Epidermal melanocyte (primary cell): ENCODE results near the gene UCHL1.
"Not testable (repeated sequence)": the region's sequence is repeated elsewhere in the genome, so short reads cannot be mapped to it uniquely, and the experiment has no call there.

Experiments
- DNase-seq: peaks from one replicate; pipeline ENCODE4 v3.0.0; 2011; ENCODE audit warnings: low spot score; ENCODE audit not compliant: insufficient read length

Gene UCHL1

DNA sequence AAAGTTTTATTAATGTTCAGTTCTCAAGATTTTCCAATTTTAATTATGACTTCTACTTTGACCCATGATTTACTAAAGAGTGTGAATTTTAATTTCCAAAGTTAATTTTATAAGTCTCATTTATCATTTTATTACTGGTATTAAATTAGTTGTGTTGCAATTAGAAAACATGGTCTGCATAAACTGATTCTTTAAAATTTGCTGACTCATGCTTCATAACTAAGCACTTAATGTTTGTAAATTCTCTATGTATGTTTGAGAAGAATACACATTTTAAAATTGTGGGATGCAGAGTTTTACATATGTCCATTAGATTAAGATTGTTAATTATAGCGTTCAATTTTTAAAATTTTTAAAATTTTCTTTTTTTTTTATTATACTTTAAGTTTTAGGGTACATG is 20.2 kb upstream of the UCHL1 start:
- no peak for DNase-seq

DNA sequence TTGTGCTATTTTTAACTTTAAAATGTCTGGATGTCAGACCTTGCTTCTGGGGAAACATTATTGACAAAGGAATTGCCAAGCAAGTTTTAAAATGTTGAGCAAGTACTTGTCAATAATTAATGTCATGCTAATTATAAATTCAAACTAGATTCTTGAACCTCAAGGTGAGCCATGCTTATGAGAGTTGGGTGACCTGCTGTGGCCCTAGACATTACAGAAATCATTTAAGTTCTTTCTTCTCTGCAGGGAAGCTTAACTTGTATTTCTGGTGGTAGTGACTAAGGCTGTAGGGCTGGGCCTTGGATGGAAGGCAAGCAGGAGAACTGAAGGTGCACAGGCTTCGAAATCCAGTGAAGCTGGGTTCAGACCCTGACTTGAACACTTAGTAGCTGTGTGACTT is 14.8 kb upstream of the UCHL1 start:
- DNase-seq = no peak

DNA sequence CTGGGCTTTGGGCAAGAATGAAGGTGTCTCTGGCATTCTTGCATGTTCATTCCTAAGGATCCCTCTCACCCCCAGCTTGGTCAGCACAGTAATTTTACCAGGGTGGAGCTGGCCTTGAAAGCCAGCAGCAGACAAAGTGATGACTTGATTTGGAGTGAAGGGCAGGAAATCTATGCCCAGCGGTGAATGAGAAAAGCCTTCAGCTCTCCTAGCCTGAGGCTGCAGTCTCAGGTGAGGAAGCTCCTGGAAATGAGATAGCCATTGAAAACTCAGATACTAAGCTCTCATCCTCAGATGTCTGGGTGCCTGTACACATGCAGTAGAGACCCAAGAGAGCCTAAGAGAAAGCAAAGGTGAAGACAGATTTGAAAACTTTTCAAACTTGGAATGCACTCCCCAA is 10.7 kb upstream of the UCHL1 start:
- no peak for DNase-seq

DNA sequence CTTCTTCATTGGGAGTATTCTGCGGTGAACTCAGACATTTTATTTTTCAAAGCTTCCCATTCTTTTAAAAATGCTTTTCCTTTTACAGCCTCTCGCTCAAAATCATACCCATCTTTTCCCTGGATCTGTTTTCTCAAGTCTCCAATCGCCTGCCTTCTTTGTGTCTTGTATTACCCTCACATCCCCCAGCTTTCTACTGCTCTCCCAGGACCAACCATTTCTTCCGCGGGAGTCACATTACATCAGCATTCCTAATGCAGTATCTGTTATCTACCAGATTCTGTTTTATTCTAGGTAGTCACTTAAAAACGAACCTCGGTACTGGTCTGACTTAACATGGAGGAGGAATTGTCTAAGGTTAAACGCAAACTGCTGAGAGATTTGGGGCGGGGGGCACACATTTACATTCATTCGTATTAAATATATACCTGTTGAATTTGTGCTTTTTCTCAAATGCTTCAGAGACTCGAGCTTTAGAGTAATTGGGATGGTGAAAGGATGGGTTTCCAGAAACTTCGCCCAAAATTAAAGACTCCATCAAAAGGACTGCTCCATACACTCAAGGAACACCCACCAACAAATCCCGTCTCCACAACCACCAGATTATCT is 493 bp upstream of the UCHL1 start:
- DNase-seq = no peak

DNA sequence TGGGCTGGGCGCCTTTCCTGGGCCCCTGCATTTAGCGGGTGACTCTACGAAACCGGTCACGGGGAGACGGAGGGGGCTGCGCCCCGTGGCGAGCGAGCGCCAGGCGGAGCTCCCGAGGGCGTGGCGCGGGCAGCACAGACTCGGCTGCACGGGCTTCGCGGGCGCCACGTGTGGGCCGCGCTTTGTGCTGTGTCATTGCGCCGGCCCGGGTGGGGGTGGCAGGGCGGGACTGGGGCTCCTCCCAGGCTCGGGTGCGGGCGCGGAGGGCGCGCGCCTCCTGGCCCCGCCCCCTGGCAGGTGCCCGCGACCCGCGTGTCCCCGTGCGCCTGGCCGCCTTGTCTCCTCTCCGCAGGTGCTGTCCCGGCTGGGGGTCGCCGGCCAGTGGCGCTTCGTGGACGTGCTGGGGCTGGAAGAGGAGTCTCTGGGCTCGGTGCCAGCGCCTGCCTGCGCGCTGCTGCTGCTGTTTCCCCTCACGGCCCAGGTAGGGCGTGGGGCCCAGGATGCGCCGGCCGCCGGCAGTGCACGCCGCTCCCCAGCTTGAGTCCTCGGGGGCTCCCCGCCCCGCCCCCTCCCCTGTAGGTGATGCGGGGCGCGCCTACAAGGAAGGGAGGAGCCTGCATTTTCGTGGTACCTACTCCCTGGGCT is 651 bp downstream of the UCHL1 start:
- peak; percentile 38 for DNase-seq

DNA sequence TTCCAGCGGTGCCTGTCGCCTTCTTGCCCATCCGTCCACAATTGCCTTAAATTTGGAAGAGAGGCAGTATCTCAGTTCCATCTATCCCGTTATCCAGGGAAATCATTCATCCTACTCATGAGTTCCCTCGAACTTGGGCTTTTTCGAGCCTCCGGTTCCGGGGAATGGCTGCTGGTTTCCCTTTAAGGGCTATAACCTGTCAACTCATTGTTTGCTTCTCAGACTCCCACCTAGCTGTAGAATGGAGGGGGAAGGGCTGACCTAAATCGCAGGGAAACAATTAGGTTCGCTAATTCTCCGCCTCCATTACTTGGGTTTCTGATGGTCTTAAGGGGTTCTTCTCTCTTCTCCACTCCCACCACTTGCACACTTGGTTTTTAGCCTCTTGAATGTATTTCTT is 1.2 kb downstream of the UCHL1 start:
- DNase-seq = no peak

DNA sequence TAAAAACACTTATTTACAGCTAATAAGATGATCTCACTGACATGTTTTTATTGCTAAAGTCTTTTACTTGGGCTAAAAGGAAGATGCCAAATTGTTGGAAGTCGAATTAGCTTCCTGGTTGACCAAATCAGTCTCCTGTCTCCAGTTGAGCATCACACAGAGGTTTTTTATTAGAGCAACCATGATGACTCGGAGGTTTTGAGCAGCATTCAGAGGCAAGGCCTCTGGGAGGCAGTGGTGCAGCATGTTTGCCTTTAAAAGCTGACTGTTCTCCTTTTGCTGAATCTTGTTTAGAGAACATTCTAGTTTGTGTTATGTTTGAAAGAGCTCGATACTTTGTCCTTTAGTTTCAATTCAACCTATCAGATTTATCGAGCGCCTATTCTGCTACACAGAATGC is 2.1 kb downstream of the UCHL1 start:
- no peak for DNase-seq

DNA sequence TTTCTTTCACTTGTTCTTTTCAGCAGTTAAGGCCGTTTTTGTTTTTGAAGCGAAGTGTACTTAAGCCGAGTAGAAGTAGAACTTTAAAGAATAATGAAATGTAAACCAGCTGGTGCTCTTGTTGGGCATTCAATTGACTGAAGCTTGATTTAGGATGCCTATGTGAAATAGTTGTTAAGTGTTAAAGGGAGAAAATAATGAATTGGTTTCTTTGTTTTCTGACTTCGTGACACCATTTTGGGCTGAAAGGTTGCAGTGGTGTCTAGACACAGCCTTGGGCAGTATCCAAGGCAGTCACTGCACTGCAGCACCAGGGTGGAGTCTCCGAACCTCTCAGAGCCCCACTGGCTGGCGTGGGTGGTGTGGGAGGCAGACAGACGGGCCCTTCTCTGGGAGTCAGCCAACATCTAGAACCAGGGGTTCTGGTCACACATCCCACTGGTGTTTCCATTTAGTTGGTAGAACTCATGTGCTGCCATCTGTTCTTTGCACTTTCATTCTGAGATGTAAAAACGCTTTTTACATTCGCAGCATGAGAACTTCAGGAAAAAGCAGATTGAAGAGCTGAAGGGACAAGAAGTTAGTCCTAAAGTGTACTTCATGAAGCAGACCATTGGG is 3.5 kb downstream of the UCHL1 start:
- no peak for DNase-seq

DNA sequence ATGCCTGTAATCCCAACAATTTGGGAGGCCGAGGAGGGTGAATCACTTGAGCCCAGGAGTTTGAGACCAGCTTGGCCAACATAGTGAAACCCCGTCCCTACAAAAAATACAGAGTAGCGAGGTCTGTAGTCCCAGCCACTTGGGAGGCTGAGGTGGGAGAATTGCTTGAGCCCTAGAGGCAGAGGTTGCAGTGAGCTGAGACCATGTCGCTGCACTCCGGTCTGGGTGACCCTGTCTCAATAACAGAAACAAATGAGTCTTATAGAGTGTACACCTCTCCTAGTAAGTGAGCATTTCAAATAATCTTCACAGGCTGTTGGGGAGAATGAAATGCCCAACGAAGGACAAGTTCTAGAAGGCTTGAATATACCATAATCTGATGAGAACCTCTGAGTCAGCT is 5.5 kb downstream of the UCHL1 start:
- DNase-seq = no peak

DNA sequence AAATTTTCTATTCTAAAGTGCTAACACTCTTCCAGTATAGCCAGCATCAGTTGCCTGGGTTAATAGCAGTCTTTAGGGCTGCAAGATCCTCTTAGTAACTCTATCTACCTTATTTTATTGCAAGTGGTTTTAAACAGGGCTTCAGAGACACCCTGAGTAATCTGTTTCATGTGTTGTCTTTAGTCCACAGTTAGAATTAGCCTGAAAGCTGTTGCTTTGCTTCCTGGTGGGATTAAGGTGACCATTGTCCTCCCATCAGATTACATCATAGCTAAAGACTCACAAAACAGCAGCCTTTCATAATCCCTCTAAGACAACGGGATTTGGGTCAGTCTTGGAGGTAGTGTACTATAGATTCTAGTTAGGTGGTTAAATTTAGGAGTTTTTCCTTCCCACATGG is 7.5 kb downstream of the UCHL1 start:
- no peak for DNase-seq

DNA sequence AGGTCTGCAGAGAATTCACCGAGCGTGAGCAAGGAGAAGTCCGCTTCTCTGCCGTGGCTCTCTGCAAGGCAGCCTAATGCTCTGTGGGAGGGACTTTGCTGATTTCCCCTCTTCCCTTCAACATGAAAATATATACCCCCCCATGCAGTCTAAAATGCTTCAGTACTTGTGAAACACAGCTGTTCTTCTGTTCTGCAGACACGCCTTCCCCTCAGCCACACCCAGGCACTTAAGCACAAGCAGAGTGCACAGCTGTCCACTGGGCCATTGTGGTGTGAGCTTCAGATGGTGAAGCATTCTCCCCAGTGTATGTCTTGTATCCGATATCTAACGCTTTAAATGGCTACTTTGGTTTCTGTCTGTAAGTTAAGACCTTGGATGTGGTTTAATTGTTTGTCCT is 11.3 kb downstream of the UCHL1 start:
- DNase-seq = no peak

DNA sequence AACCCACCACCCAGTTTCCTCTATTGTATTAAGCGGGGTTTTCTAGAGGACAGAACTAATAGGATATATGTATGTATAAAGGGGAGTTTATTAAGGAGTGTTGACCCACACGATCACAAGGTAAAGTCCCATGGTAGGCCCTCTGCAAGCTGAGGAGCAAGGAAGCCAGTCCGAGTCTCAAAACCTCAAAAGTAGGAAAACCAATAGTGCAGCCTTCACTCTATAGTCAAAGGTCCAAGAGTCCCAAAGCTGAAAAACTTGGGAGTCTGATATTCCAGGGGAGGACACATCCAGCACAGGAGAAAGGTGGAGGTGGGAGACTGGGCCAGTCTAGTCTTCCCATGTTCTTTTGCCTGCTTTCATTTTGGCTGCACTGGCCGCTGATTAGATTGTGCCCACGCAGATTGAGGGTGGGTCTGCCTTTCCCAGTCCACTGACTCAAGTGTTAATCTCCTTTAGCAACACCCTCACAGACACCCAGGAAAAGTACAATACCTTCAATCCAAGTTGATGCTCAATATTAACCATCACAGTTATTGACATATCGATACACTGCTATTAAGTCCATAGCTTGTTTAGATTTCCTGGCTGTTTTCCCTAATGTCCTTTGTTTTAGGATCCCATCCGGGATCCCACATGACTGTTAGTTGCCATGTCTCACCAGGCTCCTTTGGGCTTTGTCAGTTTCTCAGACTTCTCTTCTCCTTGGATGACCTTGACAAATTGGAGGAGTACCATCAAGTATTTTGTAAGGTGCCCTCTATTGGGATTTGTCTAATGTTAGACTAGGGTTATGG is 12.2 kb downstream of the UCHL1 start:
- DNase-seq = no peak

DNA sequence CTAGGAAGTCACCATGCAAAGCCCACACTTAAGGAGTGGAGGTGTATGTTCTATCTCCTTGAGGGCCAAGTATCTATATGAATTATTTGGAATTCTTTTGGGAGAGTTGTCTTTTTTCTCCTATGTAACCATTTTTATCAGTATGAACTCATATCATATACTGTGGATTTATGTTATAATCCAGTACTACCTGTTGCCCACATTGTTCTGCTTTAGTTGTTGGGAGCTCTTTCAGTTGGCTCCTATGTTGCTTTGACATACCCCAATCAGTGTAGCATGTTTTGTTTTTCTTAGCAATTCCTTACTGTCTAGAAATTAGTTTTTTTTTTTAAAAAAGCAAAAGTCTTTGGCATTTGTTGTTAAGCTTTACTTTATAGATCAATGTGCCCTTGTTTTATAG is 13.0 kb downstream of the UCHL1 start:
- no peak for DNase-seq

DNA sequence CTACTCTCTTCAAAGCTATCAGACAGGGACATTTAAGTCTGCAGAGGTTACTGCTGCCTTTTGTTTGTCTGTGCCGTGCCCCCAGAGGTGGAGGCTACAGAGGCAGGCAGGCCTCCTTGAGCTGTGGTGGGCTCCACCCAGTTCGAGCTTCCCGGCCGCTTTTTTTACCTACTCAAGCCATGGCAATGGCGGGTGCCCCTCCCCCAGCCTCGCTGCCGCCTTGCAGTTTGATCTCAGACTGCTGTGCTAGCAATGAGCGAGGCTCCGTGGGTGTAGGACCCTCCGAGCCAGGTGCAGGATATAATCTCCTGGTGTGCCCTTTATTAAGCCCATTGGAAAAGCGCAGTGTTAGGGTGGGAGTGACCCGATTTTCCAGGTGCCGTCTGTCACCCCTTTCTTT is 19.2 kb downstream of the UCHL1 start:
- DNase-seq = not testable (repeated sequence)

DNA sequence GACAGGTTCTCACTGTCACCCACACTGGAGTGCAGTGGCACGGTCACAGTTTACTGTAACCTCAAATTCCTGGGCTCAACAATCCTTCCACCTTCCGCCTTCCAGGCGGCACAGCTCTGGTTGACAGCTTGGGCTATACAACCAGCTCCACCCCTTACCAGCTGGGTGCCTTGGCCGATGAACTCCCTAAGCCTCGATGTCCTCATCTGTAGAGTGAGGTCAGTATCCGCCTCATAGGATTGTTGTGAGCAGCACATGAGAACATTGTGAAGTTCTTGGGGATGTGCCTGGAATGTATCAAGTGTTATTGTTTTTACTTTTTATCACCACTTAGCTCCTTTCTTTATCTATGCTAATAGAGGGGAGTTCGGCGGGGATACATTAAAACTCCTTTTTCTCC is 23.3 kb downstream of the UCHL1 start:
- no peak for DNase-seq

DNA sequence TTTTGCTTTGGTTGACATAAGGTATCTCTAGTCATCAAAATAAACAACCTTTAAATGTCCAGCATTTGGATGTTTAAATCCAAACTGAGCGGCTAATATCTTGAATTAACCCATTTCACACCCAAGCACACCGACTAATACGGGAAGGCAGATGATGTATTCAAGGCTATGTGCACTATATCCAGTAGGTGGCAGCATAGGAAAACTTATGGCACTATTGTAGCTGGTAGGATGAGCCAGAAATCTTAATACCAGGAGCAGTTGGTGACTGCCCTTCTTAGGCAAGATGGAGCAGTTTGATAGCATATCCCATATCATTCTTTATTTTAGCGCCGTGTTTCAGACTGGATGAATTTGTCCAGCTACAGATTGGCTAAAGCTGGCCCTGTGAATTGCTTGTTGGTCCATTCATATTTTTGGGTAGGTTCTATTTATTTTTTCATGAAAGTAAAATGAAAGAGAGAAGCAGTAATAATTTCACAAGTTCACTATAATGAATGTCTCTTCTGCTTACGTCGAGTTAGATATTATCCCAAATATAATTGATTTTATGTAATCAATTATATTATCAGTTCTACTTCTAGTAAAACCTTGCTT is 24.4 kb downstream of the UCHL1 start:
- DNase-seq = peak; percentile 93

DNA sequence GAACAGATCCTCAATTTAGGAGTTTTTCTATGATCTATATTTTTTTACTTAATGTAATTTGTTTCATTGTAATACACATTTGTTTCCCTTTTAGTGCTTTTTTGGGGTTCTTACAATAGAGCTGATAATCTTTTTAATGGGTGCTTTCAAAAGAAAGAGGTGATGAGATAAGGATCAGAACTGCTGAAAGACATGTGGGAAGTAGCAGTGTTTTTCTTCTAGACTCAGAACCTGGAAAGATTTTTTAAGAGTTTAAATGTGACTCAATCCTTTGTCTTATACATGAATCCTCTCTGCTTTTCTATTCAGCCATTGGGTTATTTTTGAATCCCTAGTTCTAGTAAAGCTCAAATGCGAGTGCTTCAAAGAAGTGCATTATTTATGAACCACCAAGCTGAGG is 25.6 kb downstream of the UCHL1 start:
- DNase-seq = no peak

DNA sequence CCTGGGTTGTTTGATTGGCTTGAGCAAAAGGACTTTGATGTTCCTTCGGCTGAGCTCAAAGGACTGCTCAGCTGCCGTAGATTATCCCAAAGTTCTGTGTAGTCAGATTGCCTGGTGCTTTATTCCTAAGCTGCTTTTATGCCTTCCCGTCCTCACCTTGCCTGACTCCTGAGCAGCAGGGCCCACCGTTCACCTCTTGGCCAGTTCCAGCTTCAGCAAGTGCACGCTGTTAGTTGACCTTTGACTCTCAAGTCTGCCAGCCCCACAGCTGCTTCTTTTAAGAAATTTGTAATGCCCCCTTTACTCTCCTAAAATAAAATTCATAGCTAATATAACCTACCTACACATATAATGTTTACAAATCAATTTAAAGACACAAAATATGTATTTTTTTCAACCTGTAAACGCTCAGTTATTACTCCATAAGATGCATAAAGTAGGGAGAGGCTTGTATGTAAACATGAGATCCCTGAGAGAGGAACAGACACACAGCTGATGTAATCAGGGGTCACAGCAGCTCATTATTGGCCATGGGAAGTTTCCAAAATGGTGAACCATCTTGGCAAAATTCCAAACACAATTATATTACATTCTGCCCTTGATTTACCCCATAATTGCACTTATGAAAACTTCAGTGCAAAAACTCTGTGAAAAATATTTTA is 28.6 kb downstream of the UCHL1 start:
- DNase-seq = no peak

DNA sequence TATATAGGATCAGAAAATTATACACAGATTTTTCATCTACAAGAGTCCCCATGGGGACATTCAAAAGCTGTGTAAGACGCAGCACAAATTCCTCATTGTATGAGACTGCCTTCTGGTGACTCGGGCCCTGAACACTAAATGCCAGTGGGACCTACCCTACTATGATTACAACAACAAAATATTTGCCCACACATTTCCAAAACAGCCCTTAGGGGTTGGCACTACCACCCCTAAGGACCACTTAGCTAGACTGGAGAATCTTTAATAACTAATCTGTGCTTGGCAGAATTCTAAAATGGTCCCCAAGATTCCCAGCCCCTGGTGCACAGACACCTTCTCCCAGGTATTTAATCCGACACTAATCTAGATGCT is 29.1 kb downstream of the UCHL1 start:
- no peak for DNase-seq

DNA sequence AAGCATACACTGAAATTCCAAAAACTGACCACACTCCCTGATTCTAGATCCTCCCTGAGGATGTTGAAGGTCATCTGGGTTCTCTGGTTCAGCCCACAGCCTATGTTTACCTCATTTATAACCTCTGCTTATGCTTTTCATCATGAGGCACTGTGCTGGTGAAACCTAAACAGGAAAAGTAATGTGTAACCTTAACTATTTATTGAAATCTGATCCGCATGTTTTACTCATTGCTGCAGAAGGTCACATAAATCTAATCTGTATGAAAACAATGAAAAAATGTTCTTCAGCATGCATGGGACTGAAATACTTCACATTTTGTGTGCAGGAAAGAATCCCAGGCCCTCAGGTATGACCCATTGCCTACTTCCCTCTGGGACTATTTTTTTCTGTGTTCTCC is 30.3 kb downstream of the UCHL1 start:
- no peak for DNase-seq

DNA sequence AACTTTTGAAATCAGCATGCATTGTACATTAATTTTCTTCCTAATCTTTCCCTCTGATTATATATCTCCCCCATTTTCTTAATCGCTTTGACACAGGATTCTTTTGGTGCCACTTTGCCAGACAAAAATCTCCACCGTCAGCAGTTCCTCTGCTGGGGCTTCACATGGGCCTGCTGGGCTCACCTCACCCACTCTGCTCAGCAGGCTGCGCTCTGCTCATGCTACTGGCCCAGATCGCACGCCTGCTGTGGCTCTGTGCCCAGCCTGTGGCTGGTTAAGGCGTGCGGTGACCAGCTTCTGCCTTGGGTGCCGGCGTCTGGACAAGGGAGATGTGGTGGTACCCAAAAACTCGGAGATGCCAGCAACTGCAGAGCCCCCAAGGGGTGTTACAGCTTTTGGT is 31.1 kb downstream of the UCHL1 start:
- DNase-seq = no peak

DNA sequence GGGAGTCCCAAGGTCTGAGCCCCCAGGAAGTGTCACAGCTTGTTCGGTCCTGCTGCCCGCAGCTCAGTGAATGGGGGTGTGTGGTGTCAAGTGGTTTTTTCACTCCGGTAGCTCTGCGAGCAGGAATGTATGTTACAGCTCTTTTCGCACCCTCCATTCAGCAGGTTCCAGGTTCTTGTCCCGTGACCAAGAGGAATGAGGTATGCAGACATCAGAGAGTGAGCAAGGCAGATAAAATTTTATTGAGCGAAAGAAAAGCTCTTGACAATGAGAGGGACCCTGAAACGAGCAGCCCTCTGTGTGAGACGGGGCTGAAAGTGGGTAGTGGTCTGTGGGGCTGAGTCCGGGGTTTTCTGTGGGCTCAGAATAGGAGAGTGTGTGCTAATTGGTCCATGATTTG is 31.5 kb downstream of the UCHL1 start:
- DNase-seq = no peak
